IPS-18c (cell line): Measurements from ENCODE around the gene COL27A1.

Source experiments
- H3K4me3 ChIP-seq: 2 replicates; pipeline ENCODE4 v1.7.0; 2013; ENCODE audit warnings: low read depth, mild to moderate bottlenecking, low read length, moderate library complexity; ENCODE audit not compliant: insufficient read depth
- H3K9me3 ChIP-seq: one replicate; pipeline ENCODE4 v1.6.1; 2013; ENCODE audit warnings: mild to moderate bottlenecking, low read length, moderate library complexity; ENCODE audit not compliant: control insufficient read depth, insufficient read depth

Gene COL27A1

DNA sequence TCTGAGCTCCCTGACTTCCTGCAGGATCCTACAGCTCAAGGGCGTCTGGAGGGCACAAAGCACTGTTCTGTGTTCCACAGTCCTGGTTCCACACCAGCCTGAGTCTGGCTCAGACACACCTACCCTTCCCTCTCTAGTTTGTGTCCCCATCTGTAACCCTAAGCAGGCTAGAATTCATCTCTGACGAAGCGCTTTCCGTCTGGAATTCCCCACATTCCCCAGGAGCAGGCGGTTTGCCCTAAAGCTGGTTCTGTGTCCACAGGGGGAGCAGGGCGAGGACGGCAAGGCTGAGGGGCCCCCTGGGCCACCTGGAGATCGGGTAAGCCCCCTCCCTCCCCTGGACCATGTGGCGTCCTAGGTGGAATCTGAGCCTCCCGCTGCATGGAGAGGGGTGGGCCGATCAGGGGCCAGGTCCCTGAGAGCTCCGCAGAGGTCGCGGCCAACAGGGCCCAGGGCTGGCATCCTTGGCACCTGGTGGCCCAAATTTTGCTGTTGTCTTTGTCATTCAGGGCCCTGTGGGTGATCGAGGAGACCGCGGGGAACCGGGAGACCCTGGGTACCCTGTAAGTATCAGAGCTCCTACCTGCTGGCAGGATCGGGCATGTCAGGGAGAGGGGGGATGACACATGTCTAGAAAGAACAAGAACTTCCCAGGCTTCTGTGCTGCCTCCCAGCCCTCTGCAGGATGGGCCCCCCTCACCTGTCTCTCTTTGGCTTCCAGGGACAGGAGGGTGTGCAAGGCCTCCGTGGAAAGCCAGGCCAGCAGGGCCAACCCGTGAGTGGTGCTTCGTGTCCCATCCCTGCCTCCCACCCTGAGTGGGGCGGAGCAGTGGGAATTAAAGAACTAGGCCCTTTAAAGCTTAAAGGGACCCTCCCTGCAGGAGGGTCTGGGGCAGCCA is 133.1 kb downstream of the COL27A1 start:
- H3K4me3 ChIP-seq: no peak overlapping the region
- H3K9me3 ChIP-seq: peaks cover 2% of the 10 kb centered on the region

DNA sequence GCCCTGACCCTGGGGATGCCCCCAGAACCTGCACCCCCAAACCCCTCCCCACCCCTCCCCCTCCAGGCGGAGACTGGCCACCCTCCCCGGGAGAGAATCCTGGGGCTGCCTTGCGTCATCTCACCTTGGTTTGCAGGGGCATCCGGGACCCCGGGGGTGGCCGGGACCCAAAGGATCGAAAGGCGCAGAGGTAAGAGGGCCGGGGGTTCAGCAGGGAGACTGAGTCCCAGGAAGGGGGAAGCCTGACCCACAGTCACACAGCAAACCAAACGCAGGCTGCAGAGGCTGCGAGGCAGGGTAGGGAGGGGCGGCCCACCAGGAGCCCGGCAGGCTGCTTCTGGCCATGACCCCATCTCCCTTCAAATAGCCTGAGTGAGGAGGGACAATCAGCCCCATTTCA is 133.8 kb downstream of the COL27A1 start:
- peaks cover 2% of the 10 kb centered on the region for H3K9me3 ChIP-seq
- H3K4me3 ChIP-seq: no peak overlapping the region

DNA sequence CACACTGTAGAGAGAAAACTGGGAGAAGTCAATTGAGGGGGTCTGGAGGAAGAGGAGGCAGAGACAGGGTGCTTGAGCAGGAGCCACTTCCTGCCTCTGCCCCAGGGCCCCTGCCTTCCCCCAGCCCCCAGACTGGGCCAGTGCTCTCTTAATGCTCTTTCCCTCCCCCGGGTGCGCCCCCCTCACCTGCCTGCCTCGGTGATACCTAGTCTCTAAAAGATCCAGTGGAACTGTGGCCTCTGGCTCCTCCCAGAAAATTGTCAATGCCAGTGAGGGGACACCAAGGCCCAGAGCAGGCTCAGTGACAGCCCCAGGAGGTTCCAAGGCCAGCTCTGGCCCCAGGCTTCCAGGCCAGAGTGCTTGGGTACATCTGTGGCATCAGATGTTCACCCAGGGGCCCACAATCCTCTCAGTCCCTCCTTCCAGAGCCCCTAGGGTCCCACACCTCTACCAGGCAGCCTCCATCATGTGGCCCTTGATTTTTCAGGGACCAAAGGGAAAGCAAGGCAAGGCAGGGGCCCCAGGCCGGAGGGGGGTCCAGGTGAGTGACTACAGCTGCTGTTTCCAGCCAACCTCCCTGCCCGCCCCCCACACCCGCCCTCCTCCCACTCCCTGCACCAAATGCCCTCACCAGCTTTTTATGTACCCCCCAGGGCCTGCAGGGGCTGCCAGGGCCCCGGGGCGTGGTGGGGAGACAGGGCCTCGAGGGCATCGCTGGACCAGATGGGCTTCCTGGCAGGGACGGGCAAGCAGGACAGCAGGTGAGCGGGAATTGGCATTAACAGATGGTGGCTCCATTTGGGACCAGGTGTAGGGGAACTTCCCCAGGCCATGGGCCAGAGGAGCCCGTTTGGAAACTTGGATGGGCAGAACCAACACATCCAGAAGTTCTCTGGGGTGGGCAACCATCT is 134.5 kb downstream of the COL27A1 start:
- Histone ChIP-seq H3K4me3 (no peak overlapping the region), H3K9me3 (peaks cover 2% of the 10 kb centered on the region)

DNA sequence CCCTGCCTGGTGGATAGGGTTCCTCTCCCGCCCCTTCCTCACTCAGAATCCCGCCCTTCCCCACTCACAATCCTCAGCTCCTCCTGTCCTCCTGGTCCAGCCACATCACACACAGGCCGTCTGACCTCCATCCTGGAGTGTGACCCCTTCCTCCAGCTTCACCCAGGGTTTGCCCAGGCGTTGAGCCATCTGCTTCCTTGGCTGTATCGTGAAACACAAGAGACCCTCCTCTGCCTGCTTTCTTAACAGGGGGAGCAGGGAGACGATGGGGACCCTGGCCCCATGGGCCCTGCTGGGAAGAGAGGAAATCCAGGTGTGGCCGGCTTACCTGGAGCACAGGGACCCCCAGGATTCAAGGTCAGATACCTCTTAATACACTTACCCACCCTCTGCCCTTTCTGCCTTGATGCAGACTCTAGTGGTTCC is 135.2 kb downstream of the COL27A1 start:
- H3K9me3 ChIP-seq: peaks cover 2% of the 10 kb centered on the region

DNA sequence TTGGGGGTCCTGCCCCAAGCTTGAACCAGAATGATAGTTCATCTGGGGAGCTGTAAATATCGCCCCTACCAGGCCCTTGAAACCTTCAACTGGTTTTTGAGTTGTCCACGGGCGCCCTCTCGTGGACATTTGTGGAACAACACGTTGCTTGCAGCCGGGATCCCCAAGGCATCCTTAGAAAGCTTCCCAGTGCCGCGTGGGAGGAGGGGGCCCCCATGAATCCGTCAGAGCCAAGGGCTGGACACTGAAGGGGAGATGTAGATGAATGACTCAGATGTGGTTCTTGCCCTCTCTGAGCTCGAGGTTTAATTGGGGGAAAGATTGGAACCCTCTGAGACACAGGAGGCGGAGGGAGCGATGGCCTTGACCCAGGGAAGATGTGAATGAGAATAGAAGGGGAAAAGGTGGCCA is 135.7 kb downstream of the COL27A1 start:
- Histone ChIP-seq H3K4me3 (no peak overlapping the region), H3K9me3 (peaks cover 2% of the 10 kb centered on the region)

More for the DNA sequence above, 135.2 kb downstream of the COL27A1 start:
- no peak overlapping the region for H3K4me3 ChIP-seq

DNA sequence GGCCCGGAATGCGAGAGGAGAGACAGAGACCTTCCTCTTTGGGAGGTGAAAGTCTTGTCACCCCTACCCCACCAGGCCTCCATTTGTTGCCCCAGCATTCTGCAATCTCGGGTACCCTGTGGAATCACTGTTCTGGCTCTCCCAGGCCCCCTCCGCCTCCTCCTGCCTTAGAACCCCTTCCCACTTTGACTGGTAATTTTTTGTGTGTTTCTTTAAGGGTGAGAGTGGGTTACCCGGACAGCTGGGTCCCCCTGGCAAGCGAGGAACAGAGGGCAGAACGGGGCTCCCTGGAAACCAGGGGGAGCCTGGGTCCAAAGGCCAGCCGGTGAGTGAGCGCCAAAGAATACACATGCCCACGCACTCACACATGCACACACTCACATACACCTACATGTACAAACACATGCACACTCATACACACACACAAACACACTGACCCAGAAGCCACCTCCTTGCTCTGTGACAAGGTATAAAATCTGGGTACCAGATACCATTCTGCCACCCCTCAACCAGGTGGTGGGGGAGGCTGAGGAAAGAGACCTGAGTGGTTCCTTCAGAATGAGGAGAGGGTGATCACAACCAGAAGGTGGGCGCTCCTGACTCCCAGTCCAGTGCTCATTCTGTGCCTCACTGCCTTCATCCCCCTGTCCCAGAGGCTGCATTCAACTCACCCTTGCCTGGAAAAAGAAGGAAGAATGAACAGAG is 136.7 kb downstream of the COL27A1 start:
- Histone ChIP-seq H3K9me3 (peaks cover 2% of the 10 kb centered on the region), H3K4me3 (no peak overlapping the region)

DNA sequence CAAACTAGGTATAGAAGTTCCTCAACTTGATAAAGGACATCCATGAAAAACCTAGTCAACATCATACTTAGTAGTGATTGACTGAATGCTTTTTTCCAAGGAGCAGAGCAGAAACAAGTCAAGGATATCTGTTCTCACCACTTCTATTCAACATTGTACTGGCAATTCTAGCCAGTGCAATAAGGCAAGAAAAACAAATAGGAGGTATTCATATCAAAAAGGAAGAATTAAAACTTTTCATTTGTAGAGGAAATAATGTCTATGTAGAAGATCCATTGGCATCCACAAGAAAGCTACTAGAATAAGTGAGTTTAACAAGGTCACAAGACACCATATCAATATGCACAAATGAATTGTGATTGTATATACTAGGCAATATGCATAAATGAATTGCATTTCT is 139.3 kb downstream of the COL27A1 start:
- Histone ChIP-seq H3K4me3 (no peak overlapping the region), H3K9me3 (no peaks in the 10 kb centered on the region)

DNA sequence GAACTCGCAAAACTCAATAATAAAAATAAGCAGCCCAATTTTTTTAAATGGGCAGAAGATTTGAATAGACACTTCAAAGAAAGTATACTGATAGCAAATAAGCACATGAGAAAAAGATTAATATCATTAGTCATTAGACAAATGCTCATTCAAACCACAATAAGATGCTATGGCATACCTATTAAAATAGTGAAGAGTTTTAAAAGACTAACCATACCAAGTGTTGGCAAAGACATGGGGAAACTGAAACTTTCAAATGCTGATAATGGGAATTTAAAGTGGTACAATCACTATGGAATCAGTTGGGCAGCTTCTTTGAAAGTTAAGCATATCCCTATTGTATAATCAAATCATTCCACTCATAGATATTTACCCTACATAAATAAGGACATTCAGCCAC is 141.0 kb downstream of the COL27A1 start:
- H3K9me3 ChIP-seq: no peaks in the 10 kb centered on the region
- H3K4me3 ChIP-seq: no peak overlapping the region

DNA sequence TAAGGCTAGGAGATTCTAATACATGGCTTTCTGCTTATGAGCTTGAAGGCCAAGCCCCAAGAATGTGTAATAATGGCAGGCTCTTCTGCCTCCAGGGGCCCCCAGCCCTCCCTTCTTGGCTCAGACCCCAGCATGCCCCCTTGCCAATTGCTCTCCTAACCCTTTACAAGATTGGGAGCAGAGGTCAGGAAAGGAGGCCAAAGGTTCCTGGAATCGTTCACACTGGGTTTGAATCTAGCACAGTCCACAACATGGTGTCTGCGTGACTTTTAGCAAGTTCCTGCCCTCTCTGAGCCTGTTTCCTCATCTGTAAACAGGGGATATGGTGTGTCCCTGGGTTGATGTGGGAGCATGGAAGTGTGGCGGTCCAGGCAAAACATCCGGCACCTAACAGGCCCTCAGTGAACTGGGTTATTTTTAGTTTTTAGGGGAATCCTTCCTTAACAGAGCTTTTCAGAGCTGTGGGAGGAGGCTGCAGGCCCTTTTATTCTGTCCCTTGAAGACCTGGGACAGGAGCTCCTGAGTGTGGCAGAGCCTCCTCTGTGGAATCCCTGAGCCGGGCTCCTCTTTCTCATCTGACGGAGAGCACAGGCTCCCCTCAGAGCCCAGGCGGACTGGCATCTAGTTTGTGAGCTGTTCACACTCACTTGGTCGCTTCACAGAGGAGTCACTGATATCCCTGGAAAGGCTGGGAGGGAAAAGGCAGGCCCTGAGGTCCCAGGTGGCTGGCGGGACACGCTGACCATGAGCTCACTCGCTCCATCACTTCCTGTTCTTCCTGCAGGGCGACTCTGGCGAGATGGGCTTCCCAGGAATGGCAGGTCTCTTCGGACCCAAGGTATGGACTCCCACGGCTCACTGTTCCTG is 144.2 kb downstream of the COL27A1 start:
- Histone ChIP-seq H3K4me3 (no peak overlapping the region), H3K9me3 (no peaks in the 10 kb centered on the region)

DNA sequence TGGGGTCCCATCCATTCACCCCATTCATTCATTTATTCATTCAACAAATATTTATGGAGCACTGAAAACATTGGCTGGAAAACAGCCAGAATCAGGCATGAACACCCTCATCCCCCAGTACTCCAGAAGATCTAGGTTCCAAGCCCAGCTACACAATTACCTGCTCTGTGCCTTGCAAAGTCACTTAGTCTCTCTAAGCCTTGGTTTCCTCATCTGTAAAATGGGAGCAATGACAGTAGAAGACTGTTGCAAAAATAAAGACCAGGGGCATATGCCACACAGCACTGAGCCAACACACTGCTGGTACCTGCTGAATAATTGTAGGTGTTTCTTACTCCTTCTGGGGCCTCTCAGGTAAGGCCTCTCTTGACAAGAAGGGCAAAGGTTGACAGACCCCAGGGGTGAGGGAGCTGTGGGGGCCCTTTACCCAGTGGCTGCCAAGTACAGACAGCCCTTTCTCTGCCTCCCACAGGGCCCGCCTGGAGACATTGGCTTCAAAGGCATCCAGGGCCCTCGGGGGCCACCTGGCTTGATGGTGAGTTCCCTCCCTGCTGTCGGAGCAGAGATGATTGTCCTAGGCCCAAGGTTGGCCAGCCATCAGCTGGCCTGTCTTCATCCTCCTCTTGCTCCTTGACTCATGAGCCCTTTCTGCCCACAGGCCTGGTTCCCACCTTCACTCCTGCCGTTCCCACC is 145.0 kb downstream of the COL27A1 start:
- no peak overlapping the region for H3K4me3 ChIP-seq
- H3K9me3 ChIP-seq: no peaks in the 10 kb centered on the region

DNA sequence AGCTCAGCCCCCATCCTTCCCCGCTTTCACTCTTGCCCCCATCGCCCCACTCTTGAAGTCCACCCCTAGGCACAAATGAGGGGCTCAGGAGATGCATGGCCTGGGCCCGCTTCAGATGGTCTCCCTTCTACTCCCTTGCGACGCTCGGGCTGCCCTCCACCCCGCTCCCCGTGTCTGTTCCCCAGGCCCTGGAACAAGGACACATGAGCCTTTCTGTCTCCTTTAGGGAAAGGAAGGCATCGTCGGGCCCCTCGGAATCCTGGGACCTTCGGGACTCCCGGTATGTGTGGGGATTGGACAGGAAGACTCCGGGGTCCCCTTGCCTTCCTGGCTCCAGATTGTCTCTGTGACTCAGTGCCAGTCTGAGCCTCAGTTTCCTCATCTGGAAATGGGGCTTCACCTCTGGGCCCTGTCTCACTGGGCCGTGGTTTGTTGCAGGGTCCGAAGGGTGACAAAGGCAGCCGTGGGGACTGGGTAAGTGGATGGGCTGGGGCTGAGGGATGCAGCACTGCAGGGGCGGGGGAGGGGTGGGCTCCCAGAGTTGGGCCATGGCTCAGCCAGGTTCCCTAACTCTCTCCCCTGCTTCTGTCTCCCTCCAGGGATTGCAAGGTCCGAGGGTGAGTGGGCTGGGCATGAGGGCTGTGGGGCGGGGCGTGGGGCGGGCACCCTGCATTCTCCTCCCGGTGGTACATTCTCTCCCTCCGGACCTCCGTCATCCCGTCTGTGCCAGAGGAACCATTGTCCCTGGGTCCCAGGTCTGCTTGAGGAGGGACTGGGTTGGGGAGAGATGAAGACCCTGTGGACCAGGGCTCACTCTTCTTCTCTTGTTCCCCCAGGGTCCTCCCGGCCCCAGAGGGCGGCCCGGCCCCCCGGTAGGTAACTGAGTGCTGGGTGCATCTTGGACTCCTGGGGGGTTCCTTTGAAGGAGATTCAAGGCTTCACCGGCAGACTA is 145.8 kb downstream of the COL27A1 start:
- Histone ChIP-seq H3K9me3 (no peaks in the 10 kb centered on the region), H3K4me3 (no peak overlapping the region)

DNA sequence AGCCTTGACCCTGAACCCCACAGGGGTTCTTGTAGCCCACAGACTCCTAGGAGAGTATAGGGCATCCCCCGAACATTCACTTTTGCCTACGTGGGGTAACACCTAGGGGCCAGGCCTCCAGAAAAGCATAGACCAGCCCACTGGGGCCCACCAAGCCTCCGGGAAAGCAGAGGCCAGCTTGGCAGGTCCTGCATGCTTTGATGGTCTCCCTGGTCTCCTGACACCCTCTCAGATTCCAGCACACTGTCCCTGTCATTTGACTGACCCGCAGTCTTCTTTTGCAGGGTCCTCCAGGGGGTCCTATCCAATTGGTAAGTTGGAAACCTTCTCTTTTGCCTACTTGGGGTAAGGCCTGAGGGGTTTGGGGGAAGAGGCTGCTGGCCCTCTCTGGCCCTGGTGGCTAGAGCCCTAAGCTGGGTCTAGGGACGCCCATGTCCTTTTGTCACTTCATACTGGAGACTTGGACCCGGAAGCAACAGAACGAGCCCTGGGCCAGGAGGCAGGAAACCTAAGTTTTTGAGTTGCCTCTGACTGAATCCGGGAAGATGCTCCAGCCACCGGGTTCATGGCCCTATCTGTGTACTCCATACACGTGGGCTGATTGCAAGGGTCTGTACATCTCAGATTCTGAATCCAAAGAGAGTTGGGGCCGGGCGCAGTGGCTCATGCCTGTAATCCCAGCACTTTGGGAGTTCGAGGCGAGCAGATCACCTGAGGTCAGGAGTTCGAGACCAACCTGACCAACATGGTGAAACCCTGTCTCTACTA is 146.6 kb downstream of the COL27A1 start:
- Histone ChIP-seq H3K4me3 (no peak overlapping the region), H3K9me3 (no peaks in the 10 kb centered on the region)

DNA sequence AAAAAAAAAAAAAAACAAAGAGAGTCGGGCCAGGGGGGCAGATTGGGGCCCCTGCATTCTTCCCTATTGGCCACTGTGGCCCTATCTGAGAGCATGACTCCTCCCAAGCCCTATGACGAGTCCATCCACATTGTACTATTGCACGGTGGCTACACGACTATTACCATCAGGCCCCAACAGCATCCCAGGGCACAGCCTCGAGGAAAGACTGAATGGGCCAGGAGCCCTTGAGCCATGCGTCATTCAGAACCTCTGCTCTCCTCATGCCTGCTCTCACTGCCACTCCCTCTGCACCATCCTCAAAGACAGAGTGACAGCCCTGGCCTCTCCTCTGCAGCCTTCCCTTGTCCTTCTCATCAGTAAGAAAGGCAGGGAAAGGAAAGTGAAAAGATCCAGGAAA is 147.4 kb downstream of the COL27A1 start:
- Histone ChIP-seq H3K4me3 (no peak overlapping the region), H3K9me3 (no peaks in the 10 kb centered on the region)

DNA sequence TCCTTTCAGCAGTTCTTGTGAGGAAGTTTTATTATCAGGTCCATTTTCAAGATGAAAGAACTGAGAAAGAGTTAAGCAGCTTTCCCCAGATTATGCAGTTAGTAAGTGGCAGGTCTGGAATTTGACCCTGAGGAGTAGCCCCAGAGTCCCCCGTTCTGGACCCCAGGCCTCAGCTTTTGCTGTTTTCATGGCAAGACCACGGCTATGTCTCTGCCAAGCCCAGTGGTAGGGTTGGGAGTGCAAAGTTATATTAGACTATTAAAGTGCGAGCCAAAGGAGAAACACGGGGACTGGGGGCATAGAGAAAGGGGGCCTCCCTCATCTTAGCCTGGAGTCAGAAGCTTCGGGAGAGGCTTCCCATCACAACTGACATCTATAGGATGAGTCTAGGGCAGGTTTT is 148.2 kb downstream of the COL27A1 start:
- H3K9me3 ChIP-seq: no peaks in the 10 kb centered on the region
- H3K4me3 ChIP-seq: no peak overlapping the region
